GM21390 (cell line): ENCODE results near the gene ALKBH5.

Source experiments
- ATAC-seq: cut with Tn5 transposase; IDR thresholded peaks from one replicate; pipeline ENCODE4 v1.9.1; 2021; ENCODE audit not compliant: unreplicated experiment

Gene ALKBH5

GRCh38 chr17:18183334-18184142, at the start of gene ALKBH5:
ALKBH5 (plus strand) TSS chr17:18183828; CDS start chr17:18184244, 416 bp downstream.
- ATAC-seq: peak; percentile 70

GRCh38 chr17:18136357-18136756, 47.3 kb upstream of the ALKBH5 start:
- ATAC-seq: no peak

GRCh38 chr17:18138065-18138749, 45.4 kb upstream of the ALKBH5 start:
- ATAC-seq: no peak

GRCh38 chr17:18139092-18139491, 44.5 kb upstream of the ALKBH5 start:
- ATAC-seq: no peak

GRCh38 chr17:18139498-18139897, 44.1 kb upstream of the ALKBH5 start:
- ATAC-seq: no peak

- ATAC-seq: no peak
These were observed 43.7 kb upstream of the ALKBH5 start for GRCh38 chr17:18139949-18140348.

GRCh38 chr17:18140648-18141047, 43.0 kb upstream of the ALKBH5 start:
- no peak for ATAC-seq

- no peak for ATAC-seq
These were observed 42.3 kb upstream of the ALKBH5 start for GRCh38 chr17:18141210-18141803.

- ATAC-seq: no peak
These were observed 41.2 kb upstream of the ALKBH5 start for GRCh38 chr17:18142417-18142816.

GRCh38 chr17:18143044-18143936, 40.3 kb upstream of the ALKBH5 start:
- ATAC-seq: no peak

GRCh38 chr17:18144261-18144660, 39.4 kb upstream of the ALKBH5 start:
- ATAC-seq: no peak

- no peak for ATAC-seq
These were observed 38.8 kb upstream of the ALKBH5 start for GRCh38 chr17:18144855-18145254.

- no peak for ATAC-seq
These were observed 37.8 kb upstream of the ALKBH5 start for GRCh38 chr17:18145811-18146210.

GRCh38 chr17:18146259-18146658, 37.4 kb upstream of the ALKBH5 start:
- no peak for ATAC-seq

GRCh38 chr17:18146980-18147379, 36.6 kb upstream of the ALKBH5 start:
- ATAC-seq: no peak

- ATAC-seq: no peak
These were observed 35.0 kb upstream of the ALKBH5 start for GRCh38 chr17:18148586-18148985.

- no peak for ATAC-seq
These were observed 32.3 kb upstream of the ALKBH5 start for GRCh38 chr17:18151290-18151689.

GRCh38 chr17:18155179-18155578, 28.4 kb upstream of the ALKBH5 start:
- no peak for ATAC-seq

GRCh38 chr17:18156171-18156975, 27.3 kb upstream of the ALKBH5 start:
- ATAC-seq: no peak

- no peak for ATAC-seq
These were observed 26.7 kb upstream of the ALKBH5 start for GRCh38 chr17:18156976-18157280.
